AG10803 (cell line): ENCODE measurements around the gene HTR7.

Experiments
- DNase-seq: peaks from one replicate; pipeline ENCODE4 v3.0.0; 2010; ENCODE audit warnings: low read depth
- H3K4me3 ChIP-seq: 2 replicates; pipeline ENCODE4 v1.5.1; 2011; ENCODE audit warnings: mild to moderate bottlenecking, low read length, control low read depth
- CTCF ChIP-seq: conservative IDR thresholded peaks from 2 replicates; pipeline ENCODE4 v1.5.1; 2011; ENCODE audit warnings: mild to moderate bottlenecking, low read length, control low read depth, inconsistent platforms

Gene HTR7

GRCh38 chr10:90790422-90790821 lies 67.4 kb downstream of the HTR7 start:
- DNase-seq, result no peak
- TF ChIP-seq CTCF, result no peak
- H3K4me3 ChIP-seq, result no peak overlapping the region

GRCh38 chr10:90788968-90789367 lies 68.9 kb downstream of the HTR7 start:
- H3K4me3 ChIP-seq, result no peak overlapping the region
- TF ChIP-seq CTCF, result no peak
- no peak for DNase-seq

DNA sequence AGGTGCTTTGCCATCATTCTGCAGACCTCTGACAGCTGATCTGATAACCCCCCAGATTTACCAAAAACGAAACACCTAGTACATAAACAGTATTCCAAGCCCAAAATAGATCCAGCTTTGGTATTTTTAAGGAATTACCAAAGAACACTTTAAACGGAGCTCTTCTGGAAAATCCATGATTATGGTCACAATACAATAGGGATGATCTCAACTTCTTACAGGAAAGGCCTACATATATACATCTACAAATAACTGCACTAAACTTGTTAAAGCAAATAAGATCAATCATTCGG lies 69.7 kb downstream of the HTR7 start:
- TF ChIP-seq CTCF, result no peak
- DNase-seq, result no peak
- no peak overlapping the region for H3K4me3 ChIP-seq

DNA sequence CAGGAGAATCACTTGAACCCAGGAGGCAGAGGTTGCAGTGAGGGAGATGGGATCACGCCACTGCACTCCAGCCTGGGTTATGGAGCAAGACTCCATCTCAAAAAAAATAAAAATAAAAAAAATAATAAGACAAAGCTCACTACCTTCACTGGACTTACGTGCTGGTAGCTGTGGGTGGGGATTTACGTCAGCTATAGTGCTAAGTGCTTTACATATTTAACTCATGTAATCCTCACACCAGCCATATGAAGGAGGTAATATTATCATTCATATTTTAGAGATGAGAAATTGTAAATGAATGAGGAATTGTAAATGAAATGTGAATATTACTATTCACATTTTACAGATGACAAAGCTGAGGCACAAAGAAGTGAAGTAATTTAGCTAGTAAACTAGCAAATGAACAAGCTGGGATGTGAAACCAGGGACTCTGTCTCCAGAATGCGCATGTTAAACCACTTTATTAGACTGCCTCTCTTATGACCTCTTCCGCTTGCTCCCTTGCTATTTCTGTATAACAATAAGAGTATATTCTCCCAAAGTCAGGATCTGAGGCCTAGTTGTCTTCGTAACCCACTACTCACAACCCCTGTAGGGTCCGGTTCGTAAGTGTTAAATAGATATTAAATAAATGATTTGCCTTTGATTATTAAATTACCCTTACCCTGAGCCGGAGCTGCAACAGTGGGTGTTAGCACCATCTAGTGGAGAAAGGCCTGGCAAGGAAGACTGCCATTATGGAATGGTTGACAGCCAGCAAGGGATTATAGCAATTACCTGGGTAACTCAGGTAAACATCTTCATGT lies 70.2 kb downstream of the HTR7 start:
- peak; percentile 32 for DNase-seq
- TF ChIP-seq CTCF, result peak; percentile 92
- no peak overlapping the region for H3K4me3 ChIP-seq

GRCh38 chr10:90785782-90786181 lies 72.1 kb downstream of the HTR7 start:
- no peak for DNase-seq
- no peak overlapping the region for H3K4me3 ChIP-seq
- no peak for TF ChIP-seq CTCF

DNA sequence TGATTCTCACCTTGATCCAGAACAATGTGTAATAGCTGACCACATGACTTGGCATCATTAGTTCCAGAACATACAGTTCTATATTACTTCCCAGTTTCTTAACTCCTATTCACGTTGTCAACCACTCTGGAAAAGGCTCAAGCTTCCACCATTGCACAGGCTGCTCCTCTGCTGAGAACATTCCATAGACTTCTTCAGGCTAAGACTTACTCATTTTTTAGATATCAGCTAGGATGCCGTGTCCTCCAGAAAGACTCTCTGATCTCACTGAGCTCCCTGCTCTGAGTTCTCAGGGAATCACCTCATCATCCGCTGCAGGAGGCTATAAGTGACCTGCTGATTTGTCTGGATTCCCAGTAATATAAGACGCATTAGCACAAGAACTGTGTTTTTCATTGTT lies 73.1 kb downstream of the HTR7 start:
- TF ChIP-seq CTCF, result no peak
- no peak for DNase-seq
- no peak overlapping the region for H3K4me3 ChIP-seq

DNA sequence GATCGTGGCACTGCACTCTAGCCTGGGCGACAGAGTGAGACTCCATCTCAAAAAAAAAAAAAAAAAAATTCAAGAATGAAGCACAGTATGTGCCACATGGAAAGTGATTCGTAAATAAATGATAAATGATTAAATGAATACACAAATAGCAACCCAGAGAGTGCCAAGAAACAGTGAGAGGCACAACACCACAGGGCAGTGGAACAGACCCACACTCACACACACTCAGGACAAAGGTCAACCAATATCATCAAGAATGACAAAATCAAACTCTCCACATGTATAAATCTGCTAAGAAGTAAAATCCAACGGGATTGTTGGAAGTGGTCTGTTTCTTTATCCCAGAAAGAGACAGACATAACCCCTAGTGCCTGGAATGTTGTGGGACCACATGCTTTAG lies 77.4 kb downstream of the HTR7 start:
- no peak for DNase-seq
- no peak overlapping the region for H3K4me3 ChIP-seq
- no peak for TF ChIP-seq CTCF
